ENCODE data around the gene GLIPR2.

DNA sequence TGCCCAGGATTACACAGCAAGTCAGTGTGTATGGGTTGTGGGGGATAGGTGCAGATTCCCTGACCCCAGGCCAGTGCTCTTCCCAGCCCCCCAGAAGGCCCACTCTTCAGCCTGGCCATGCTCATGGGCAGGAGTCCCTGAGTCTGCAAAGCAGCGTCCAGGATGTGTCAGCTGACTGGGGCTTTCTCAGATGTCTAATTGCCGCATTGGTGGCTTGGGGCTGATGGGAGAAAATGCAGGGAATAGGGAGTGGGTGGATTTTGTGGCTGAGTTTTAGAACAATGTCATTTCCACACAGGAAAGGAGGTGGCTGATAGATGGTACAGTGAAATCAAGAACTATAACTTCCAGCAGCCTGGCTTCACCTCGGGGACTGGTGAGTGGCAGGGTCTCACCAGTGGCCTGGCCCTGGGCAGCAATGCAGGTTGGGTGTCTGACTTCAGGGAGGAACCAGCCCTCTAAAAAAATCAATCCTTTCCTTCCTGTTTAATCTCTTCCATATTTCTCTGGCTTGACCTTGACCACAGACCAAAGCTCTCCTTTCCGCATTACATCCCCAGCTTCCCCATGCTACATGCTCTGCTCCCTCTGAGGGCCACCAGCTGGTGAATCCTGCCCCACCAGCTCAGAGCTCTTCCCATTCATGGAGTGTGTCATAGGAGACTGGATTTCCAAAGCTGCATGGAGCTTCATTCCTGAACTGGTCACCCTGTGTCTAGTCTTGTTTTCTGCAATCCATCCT lies 14.2 kb downstream of the GLIPR2 start:
- TF ChIP-seq, protein P1, sequence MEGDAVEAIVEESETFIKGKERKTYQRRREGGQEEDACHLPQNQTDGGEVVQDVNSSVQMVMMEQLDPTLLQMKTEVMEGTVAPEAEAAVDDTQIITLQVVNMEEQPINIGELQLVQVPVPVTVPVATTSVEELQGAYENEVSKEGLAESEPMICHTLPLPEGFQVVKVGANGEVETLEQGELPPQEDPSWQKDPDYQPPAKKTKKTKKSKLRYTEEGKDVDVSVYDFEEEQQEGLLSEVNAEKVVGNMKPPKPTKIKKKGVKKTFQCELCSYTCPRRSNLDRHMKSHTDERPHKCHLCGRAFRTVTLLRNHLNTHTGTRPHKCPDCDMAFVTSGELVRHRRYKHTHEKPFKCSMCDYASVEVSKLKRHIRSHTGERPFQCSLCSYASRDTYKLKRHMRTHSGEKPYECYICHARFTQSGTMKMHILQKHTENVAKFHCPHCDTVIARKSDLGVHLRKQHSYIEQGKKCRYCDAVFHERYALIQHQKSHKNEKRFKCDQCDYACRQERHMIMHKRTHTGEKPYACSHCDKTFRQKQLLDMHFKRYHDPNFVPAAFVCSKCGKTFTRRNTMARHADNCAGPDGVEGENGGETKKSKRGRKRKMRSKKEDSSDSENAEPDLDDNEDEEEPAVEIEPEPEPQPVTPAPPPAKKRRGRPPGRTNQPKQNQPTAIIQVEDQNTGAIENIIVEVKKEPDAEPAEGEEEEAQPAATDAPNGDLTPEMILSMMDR (conservative IDR thresholded peaks at IDR 0.05; ENCODE audit: low read depth in 2 of 2) = no peak
- no peak for TF ChIP-seq NANOG (IDR thresholded peaks at IDR 0.05; ENCODE audit: borderline replicate concordance)
- TF ChIP-seq EZH2phosphoT487 (IDR thresholded peaks at IDR 0.05; ENCODE audit: unreplicated experiment) = no peak
- TF ChIP-seq POLR2AphosphoS5 (IDR thresholded peaks at IDR 0.05; ENCODE audit: low read depth) = no peak
- no peak for TF ChIP-seq EZH2 (IDR thresholded peaks at IDR 0.05; ENCODE audit: low read depth, unreplicated experiment)
- TF ChIP-seq, protein P2, sequence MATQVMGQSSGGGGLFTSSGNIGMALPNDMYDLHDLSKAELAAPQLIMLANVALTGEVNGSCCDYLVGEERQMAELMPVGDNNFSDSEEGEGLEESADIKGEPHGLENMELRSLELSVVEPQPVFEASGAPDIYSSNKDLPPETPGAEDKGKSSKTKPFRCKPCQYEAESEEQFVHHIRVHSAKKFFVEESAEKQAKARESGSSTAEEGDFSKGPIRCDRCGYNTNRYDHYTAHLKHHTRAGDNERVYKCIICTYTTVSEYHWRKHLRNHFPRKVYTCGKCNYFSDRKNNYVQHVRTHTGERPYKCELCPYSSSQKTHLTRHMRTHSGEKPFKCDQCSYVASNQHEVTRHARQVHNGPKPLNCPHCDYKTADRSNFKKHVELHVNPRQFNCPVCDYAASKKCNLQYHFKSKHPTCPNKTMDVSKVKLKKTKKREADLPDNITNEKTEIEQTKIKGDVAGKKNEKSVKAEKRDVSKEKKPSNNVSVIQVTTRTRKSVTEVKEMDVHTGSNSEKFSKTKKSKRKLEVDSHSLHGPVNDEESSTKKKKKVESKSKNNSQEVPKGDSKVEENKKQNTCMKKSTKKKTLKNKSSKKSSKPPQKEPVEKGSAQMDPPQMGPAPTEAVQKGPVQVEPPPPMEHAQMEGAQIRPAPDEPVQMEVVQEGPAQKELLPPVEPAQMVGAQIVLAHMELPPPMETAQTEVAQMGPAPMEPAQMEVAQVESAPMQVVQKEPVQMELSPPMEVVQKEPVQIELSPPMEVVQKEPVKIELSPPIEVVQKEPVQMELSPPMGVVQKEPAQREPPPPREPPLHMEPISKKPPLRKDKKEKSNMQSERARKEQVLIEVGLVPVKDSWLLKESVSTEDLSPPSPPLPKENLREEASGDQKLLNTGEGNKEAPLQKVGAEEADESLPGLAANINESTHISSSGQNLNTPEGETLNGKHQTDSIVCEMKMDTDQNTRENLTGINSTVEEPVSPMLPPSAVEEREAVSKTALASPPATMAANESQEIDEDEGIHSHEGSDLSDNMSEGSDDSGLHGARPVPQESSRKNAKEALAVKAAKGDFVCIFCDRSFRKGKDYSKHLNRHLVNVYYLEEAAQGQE (IDR thresholded peaks at IDR 0.05; ENCODE audit: unreplicated experiment) = no peak
- TF ChIP-seq JUNB (IDR thresholded peaks at IDR 0.05; ENCODE audit: unreplicated experiment) = no peak
- TF ChIP-seq STAT1 (IDR thresholded peaks at IDR 0.05; ENCODE audit: unreplicated experiment) = no peak
- TF ChIP-seq ZNF114 (CRISPR knock-in tag; IDR thresholded peaks at IDR 0.05) = no peak

Measured in GM23338 (cell line).